ENCODE data around the gene CFAP251. TPM values are rescaled to one million over a fixed set of nuclear protein-coding genes. Genes with fewer than 3 reads are reported as not detected.

CFAP251 gene
- total and polyA plus RNA-seq, 10 of the 15 experiments (the other 5 are each of a cell fraction or from before 2014, with no cell fraction given): 0.10 to 0.97 (median 0.64) TPM

- 0 out of 4 replicates have a peak, but pooled peaks cover 0 to 3% of the 10 kb centered on the region in 2 experiments for H3K27me3 ChIP-seq (replicated peaks in 1 of 2; ENCODE audit: control insufficient read depth in 2 of 2, insufficient read depth in 2 of 2, low read length in 1 of 2)
- 0 out of 2 replicates have a peak, but pooled peaks have one; percentile 17 for TF ChIP-seq EED (IDR thresholded peaks at IDR 0.05; ENCODE audit: low read depth)
- TF ChIP-seq SMARCA5 (IDR thresholded peaks at IDR 0.05): no peak
- no peak for TF ChIP-seq SMAD5 (IDR thresholded peaks at IDR 0.05; ENCODE audit: low read depth)
- TF ChIP-seq, protein P1, sequence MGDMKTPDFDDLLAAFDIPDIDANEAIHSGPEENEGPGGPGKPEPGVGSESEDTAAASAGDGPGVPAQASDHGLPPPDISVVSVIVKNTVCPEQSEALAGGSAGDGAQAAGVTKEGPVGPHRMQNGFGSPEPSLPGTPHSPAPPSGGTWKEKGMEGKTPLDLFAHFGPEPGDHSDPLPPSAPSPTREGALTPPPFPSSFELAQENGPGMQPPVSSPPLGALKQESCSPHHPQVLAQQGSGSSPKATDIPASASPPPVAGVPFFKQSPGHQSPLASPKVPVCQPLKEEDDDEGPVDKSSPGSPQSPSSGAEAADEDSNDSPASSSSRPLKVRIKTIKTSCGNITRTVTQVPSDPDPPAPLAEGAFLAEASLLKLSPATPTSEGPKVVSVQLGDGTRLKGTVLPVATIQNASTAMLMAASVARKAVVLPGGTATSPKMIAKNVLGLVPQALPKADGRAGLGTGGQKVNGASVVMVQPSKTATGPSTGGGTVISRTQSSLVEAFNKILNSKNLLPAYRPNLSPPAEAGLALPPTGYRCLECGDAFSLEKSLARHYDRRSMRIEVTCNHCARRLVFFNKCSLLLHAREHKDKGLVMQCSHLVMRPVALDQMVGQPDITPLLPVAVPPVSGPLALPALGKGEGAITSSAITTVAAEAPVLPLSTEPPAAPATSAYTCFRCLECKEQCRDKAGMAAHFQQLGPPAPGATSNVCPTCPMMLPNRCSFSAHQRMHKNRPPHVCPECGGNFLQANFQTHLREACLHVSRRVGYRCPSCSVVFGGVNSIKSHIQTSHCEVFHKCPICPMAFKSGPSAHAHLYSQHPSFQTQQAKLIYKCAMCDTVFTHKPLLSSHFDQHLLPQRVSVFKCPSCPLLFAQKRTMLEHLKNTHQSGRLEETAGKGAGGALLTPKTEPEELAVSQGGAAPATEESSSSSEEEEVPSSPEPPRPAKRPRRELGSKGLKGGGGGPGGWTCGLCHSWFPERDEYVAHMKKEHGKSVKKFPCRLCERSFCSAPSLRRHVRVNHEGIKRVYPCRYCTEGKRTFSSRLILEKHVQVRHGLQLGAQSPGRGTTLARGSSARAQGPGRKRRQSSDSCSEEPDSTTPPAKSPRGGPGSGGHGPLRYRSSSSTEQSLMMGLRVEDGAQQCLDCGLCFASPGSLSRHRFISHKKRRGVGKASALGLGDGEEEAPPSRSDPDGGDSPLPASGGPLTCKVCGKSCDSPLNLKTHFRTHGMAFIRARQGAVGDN (IDR thresholded peaks at IDR 0.05): no peak
- TF ChIP-seq DPF2 (IDR thresholded peaks at IDR 0.05): no peak
- TF ChIP-seq RUNX3 (IDR thresholded peaks at IDR 0.05; ENCODE audit: low read length): no peak
- peak; percentile 35; the same call in 1 of the 2 replicates for TF ChIP-seq SMC3 (IDR thresholded peaks at IDR 0.05; ENCODE audit: borderline replicate concordance, low read length)
- TF ChIP-seq MTA2 (IDR thresholded peaks at IDR 0.05; ENCODE audit: low read depth): no peak
- no peak for TF ChIP-seq ZNF24 (IDR thresholded peaks at IDR 0.05)
- peak; percentile 59 for TF ChIP-seq YY1 (IDR thresholded peaks at IDR 0.05; ENCODE audit: low read depth, low read length)
- TF ChIP-seq RAD21 (IDR thresholded peaks at IDR 0.05; ENCODE audit: insufficient read depth, low read depth, low read length): peak; percentile 35
- TF ChIP-seq, protein P2, sequence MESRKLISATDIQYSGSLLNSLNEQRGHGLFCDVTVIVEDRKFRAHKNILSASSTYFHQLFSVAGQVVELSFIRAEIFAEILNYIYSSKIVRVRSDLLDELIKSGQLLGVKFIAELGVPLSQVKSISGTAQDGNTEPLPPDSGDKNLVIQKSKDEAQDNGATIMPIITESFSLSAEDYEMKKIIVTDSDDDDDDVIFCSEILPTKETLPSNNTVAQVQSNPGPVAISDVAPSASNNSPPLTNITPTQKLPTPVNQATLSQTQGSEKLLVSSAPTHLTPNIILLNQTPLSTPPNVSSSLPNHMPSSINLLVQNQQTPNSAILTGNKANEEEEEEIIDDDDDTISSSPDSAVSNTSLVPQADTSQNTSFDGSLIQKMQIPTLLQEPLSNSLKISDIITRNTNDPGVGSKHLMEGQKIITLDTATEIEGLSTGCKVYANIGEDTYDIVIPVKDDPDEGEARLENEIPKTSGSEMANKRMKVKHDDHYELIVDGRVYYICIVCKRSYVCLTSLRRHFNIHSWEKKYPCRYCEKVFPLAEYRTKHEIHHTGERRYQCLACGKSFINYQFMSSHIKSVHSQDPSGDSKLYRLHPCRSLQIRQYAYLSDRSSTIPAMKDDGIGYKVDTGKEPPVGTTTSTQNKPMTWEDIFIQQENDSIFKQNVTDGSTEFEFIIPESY (IDR thresholded peaks at IDR 0.05): no peak
- TF ChIP-seq, protein P3, sequence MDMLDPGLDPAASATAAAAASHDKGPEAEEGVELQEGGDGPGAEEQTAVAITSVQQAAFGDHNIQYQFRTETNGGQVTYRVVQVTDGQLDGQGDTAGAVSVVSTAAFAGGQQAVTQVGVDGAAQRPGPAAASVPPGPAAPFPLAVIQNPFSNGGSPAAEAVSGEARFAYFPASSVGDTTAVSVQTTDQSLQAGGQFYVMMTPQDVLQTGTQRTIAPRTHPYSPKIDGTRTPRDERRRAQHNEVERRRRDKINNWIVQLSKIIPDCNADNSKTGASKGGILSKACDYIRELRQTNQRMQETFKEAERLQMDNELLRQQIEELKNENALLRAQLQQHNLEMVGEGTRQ (IDR thresholded peaks at IDR 0.05; ENCODE audit: borderline replicate concordance, low read depth, low read length): no peak
- TF ChIP-seq MEF2B (IDR thresholded peaks at IDR 0.05; ENCODE audit: partially characterized antibody, poor library complexity, severe bottlenecking): no peak
- TF ChIP-seq CHD2 (IDR thresholded peaks at IDR 0.05; ENCODE audit: borderline replicate concordance, low read depth, low read length): no peak
- no peak for TF ChIP-seq EZH2 (IDR thresholded peaks at IDR 0.05; ENCODE audit: borderline replicate concordance, control insufficient read depth, low read depth, low read length)
- no peak for TF ChIP-seq TCF12 (IDR thresholded peaks at IDR 0.05; ENCODE audit: low read depth, low read length)
These were observed 113.2 kb downstream of the CFAP251 start for GRCh38 chr12:122031342-122032216.

More at GRCh38 chr12:122031342-122032216, 113.2 kb downstream of the CFAP251 start:
- BruUV-seq (replicated peaks): no TSS peak
- H4K20me1 ChIP-seq (ENCODE audit: control insufficient read depth, insufficient read depth): no peaks in the 10 kb centered on the region; the same call in 1 of the 2 replicates
- RAD21 ChIA-PET (ENCODE audit: unreplicated experiment): no interaction called here
- ATAC-seq (peak; percentile 63), FAIRE-seq (no peak), DNase-seq (ENCODE audit: low read depth, low spot score) (no peak)
- intact Hi-C loops (cut with micrococcal nuclease; ENCODE audit: unreplicated experiment) (no loop called here), in situ Hi-C loops (cut with MboI) (no loop called here)
- no peak overlapping the region for H3K4me3 ChIP-seq
- POLR2A ChIA-PET: no interaction called here
- SMC1A ChIA-PET (ENCODE audit: uncharacterized antibody, unreplicated experiment): interaction anchor here (1.0 kb wide), 1 partner anchor 18 kb away, joined by 3 read pairs; no protein-coding TSS in a partner anchor
- H3K9me3 ChIP-seq (replicated peaks; ENCODE audit: control insufficient read depth, insufficient read depth, low read length): no peaks in the 10 kb centered on the region
- H3K9ac ChIP-seq (ENCODE audit: control insufficient read depth, insufficient read depth, low read length): no peak overlapping the region
- CTCF ChIA-PET: interaction anchor here (1.0 to 1.2 kb wide), 2 partner anchors 47 to 116 kb away, joined by 3 read pairs; no protein-coding TSS in a partner anchor
- no peak overlapping the region for H2AFZ ChIP-seq (ENCODE audit: control insufficient read depth, low read depth, low read length)
- H3K4me2 ChIP-seq (ENCODE audit: control insufficient read depth, insufficient read depth): no peak overlapping the region
- no peak overlapping the region for H3K27ac ChIP-seq (ENCODE audit: control insufficient read depth, insufficient read depth)
- H3K36me3 ChIP-seq (ENCODE audit: control insufficient read depth in 2 of 2, insufficient read depth in 2 of 2, low read length in 1 of 2): no peaks in the 10 kb centered on the region; a peak in 1 of 4 replicates
- H3K79me2 ChIP-seq (ENCODE audit: control insufficient read depth, insufficient read depth, low read length): no peaks in the 10 kb centered on the region
- peaks cover 33% of the 10 kb centered on the region for H3K4me1 ChIP-seq (ENCODE audit: control insufficient read depth, insufficient read depth, low read length)
- WGBS (ENCODE audit: insufficient coverage, insufficient replicate concordance, low lambda C conversion rate, missing lambda C conversion rate): 69% methylated on average over 21 of the region's 21 CpGs

Measured in GM12878 (cell line).